ENCODE measurements around the gene PDE6D. TPM values are rescaled to one million over a fixed set of nuclear protein-coding genes. Genes with fewer than 3 reads are reported as not detected.

The PDE6D gene
- total RNA-seq, 1 donor = 19.2 TPM

- peaks cover 76% of the 10 kb centered on the region for H3K79me2 ChIP-seq (ENCODE audit: insufficient read depth, low read length)
- no peaks in the 10 kb centered on the region for H3K27me3 ChIP-seq (ENCODE audit: insufficient read depth, low read length)
- H3K4me3 ChIP-seq (ENCODE audit: insufficient read depth, low read length) = peak overlapping the region; percentile 91
- peak overlapping the region; percentile 94 for H3K4me2 ChIP-seq (ENCODE audit: insufficient read depth, low read length)
- H4K20me1 ChIP-seq (ENCODE audit: insufficient read depth, low read length) = peaks cover 9% of the 10 kb centered on the region
- H3K9me3 ChIP-seq (ENCODE audit: low read depth, low read length) = no peaks in the 10 kb centered on the region
- DNase-seq (ENCODE audit: insufficient read length, low spot score, missing footprints) = no peak
- H3K36me3 ChIP-seq (ENCODE audit: insufficient read depth, low read length) = peaks cover 16% of the 10 kb centered on the region
- peaks cover 21% of the 10 kb centered on the region for H3K4me1 ChIP-seq (ENCODE audit: insufficient read depth, low read length)
- TF ChIP-seq CTCF (IDR thresholded peaks at IDR 0.05; ENCODE audit: extremely low read depth, low read depth, low read length) = no peak
- H3K27ac ChIP-seq (ENCODE audit: low read depth, low read length) = peak overlapping the region; percentile 36
- H2AFZ ChIP-seq (ENCODE audit: low read length) = peak overlapping the region; percentile 98
These were observed 5.8 kb upstream of the PDE6D start for GRCh38 chr2:231786917-231787292.

DNA sequence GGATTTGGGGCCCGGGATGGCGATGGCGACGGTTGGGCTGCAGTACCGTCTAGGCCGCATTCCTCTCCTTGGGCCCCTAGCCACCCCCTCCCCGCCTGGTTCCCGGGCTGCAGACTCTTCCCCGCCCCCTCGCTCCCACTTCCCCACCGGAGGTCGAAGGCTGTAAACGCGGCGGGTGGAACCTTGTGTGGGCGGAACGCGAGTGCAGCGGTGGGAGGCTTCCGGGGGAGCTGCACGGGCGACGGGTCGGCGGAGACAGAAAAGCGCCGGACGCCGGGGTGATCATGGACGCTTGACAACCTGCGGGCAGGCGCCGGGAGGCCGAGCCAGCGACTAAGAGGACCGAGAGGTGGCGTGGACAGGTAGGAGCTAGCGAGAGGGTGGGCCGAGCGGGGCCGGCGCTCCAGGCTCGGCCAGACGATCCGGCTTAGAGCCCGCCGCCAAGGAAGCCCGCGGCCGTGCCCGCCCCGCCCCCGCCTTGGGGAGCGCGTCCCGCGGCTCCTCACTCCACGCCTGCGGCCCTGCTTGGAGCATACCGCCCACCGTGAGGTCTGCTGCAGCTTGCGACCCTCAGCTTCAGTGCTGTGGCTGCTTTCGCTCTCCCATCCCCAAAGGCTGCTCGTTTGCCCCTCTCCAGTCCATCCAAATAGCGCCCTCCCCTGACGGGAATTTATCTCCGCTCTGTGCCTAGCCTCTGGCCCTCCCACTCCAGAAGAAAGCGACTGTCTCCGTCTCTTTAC, 5.3 kb upstream of the PDE6D start, which contains the start of gene COPS7B:
TSS of gene COPS7B (plus strand) at position 269 of the 740 bp plus-strand sequence. CDS start 2,126 bp downstream, outside the sequence.
- Histone ChIP-seq H3K36me3 (ENCODE audit: insufficient read depth, low read length) (peaks cover 12% of the 10 kb centered on the region), H3K4me2 (ENCODE audit: insufficient read depth, low read length) (peak within 1 kb of the TSS; percentile 94), H3K27me3 (ENCODE audit: insufficient read depth, low read length) (no peaks in the 10 kb centered on the region), H3K79me2 (ENCODE audit: insufficient read depth, low read length) (peaks cover 70% of the 10 kb centered on the region), H2AFZ (ENCODE audit: low read length) (peak within 1 kb of the TSS; percentile 98), H3K4me1 (ENCODE audit: insufficient read depth, low read length) (peaks cover 21% of the 10 kb centered on the region), H3K4me3 (ENCODE audit: insufficient read depth, low read length) (peak within 1 kb of the TSS; percentile 91), H3K27ac (ENCODE audit: low read depth, low read length) (peak within 1 kb of the TSS; percentile 65), H4K20me1 (ENCODE audit: insufficient read depth, low read length) (peaks cover 9% of the 10 kb centered on the region), H3K9me3 (ENCODE audit: low read depth, low read length) (no peaks in the 10 kb centered on the region)
- DNase-seq (ENCODE audit: insufficient read length, low spot score, missing footprints) = peak; percentile 94
- peak; percentile 56 for TF ChIP-seq CTCF (IDR thresholded peaks at IDR 0.05; ENCODE audit: extremely low read depth, low read depth, low read length)

DNA sequence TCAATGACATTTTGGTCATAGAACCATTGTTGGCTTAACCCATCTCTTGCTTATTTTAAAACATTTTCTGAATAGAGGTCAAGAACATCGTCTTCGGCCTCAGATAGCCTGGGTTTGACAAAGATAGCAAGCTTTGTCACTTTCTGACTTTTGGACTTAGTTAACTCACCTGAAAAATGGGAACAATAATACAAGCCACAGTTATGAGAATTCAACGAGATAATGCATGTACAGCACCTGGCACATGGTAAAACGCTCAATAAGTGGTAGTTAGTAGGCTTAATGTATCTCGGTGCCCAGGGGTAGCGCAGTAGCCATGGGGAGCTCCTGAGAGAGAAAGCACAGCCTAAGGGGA, 4.7 kb upstream of the PDE6D start:
- Histone ChIP-seq H2AFZ (ENCODE audit: low read length) (peak overlapping the region; percentile 98), H3K27ac (ENCODE audit: low read depth, low read length) (peak overlapping the region; percentile 65), H3K9me3 (ENCODE audit: low read depth, low read length) (no peaks in the 10 kb centered on the region), H4K20me1 (ENCODE audit: insufficient read depth, low read length) (peaks cover 9% of the 10 kb centered on the region), H3K79me2 (ENCODE audit: insufficient read depth, low read length) (peaks cover 65% of the 10 kb centered on the region), H3K4me1 (ENCODE audit: insufficient read depth, low read length) (peaks cover 21% of the 10 kb centered on the region), H3K36me3 (ENCODE audit: insufficient read depth, low read length) (peaks cover 12% of the 10 kb centered on the region), H3K27me3 (ENCODE audit: insufficient read depth, low read length) (no peaks in the 10 kb centered on the region), H3K4me2 (ENCODE audit: insufficient read depth, low read length) (peak overlapping the region; percentile 94), H3K4me3 (ENCODE audit: insufficient read depth, low read length) (peak overlapping the region; percentile 91)
- no peak for DNase-seq (ENCODE audit: insufficient read length, low spot score, missing footprints)
- no peak for TF ChIP-seq CTCF (IDR thresholded peaks at IDR 0.05; ENCODE audit: extremely low read depth, low read depth, low read length)

DNA sequence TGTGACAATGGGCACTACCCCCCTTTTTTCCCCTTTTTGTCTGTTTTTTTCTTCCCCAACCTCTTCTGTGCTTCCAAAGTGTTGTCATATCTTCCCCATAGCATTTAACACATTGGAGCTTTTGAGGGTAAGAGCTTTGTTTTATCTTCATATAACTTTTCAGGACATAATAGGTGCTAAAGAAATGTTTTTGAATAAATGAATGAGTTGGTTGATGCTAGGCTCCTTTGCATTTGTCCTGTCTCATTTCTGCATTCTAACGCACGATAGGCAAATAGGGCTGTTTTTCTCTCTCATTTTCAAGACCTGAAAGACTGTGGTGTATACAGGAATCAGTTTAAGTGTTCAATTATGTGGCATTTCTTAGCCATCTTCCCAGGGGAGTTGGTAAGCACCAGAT, 4.3 kb upstream of the PDE6D start:
- Histone ChIP-seq H4K20me1 (ENCODE audit: insufficient read depth, low read length) (peaks cover 9% of the 10 kb centered on the region), H3K4me2 (ENCODE audit: insufficient read depth, low read length) (peak overlapping the region; percentile 94), H3K79me2 (ENCODE audit: insufficient read depth, low read length) (peaks cover 64% of the 10 kb centered on the region), H3K27ac (ENCODE audit: low read depth, low read length) (no peak overlapping the region), H3K4me3 (ENCODE audit: insufficient read depth, low read length) (no peak overlapping the region), H3K9me3 (ENCODE audit: low read depth, low read length) (no peaks in the 10 kb centered on the region), H2AFZ (ENCODE audit: low read length) (peak overlapping the region; percentile 98), H3K27me3 (ENCODE audit: insufficient read depth, low read length) (no peaks in the 10 kb centered on the region), H3K4me1 (ENCODE audit: insufficient read depth, low read length) (peaks cover 21% of the 10 kb centered on the region), H3K36me3 (ENCODE audit: insufficient read depth, low read length) (peaks cover 12% of the 10 kb centered on the region)
- no peak for TF ChIP-seq CTCF (IDR thresholded peaks at IDR 0.05; ENCODE audit: extremely low read depth, low read depth, low read length)
- no peak for DNase-seq (ENCODE audit: insufficient read length, low spot score, missing footprints)
